HT1080 (cell line): ENCODE results near the gene ECI2. TPM values are rescaled to one million over a fixed set of nuclear protein-coding genes. Genes with fewer than 3 reads are reported as not detected.
A peak's percentile ranks its signal among the peaks of the same experiment; 100 is the strongest.
"Not testable (repeated sequence)": the region's sequence is repeated elsewhere in the genome, so short reads cannot be mapped to it uniquely, and the experiment has no call there.

Source experiments
- DNase-seq: peaks from one replicate; pipeline ENCODE4 v3.0.0-alpha.2; 2015; ENCODE audit warnings: low read depth
- total RNA-seq: library from RNA; depleted of rRNA; stranded (reverse); fragments of >200 nt; shearing (Covaris generic); gene quantifications from 2 replicates; pipeline ENCODE4 v1.2.3, GENCODE V29; 2014

The ECI2 gene
- total RNA-seq, 1 experiment from 2014 or later = 70.7 TPM

GRCh38 chr6:4103929-4104328, 31.4 kb downstream of the ECI2 start:
- DNase-seq = peak; percentile 23

GRCh38 chr6:4102687-4103244, 32.6 kb downstream of the ECI2 start:
- no peak for DNase-seq

GRCh38 chr6:4101298-4101697, 34.1 kb downstream of the ECI2 start:
- DNase-seq = no peak

GRCh38 chr6:4100655-4101054, 34.7 kb downstream of the ECI2 start:
- DNase-seq = no peak

- DNase-seq = no peak
Measured at GRCh38 chr6:4093288-4093687, 42.1 kb downstream of the ECI2 start.

- DNase-seq = no peak
Measured at GRCh38 chr6:4091941-4092340, 43.4 kb downstream of the ECI2 start.

- not testable (repeated sequence) for DNase-seq
Measured at GRCh38 chr6:4090043-4090442, 45.3 kb downstream of the ECI2 start.

GRCh38 chr6:4088704-4089103, 46.7 kb downstream of the ECI2 start:
- DNase-seq = no peak

GRCh38 chr6:4085332-4085700, 50.1 kb downstream of the ECI2 start:
- DNase-seq = peak; percentile 32

GRCh38 chr6:4084444-4085331, 50.7 kb downstream of the ECI2 start:
- no peak for DNase-seq

GRCh38 chr6:4078691-4079471, 56.5 kb downstream of the ECI2 start, which contains the start of gene FAM217A:
Gene FAM217A, minus strand, starts transcription at chr6:4079137. Its CDS starts 1,723 bp downstream, at chr6:4077414.
- no peak for DNase-seq

GRCh38 chr6:4074478-4075235, 60.7 kb downstream of the ECI2 start:
- no peak for DNase-seq

- DNase-seq = no peak
Measured at GRCh38 chr6:4071330-4071729, 64.0 kb downstream of the ECI2 start.

- no peak for DNase-seq
Measured at GRCh38 chr6:4069199-4069598, 66.2 kb downstream of the ECI2 start.

GRCh38 chr6:4067673-4068072, 67.7 kb downstream of the ECI2 start:
- no peak for DNase-seq

GRCh38 chr6:4066029-4066755, 69.2 kb downstream of the ECI2 start:
- DNase-seq = no peak
